Spinal cord (tissue), 10 donors: ENCODE results near the gene JUND. TPM values are rescaled to one million over a fixed set of nuclear protein-coding genes. Genes with fewer than 3 reads are reported as not detected.

Source experiments
- DNase-seq, 6 donors: peaks; one replicate each; pipeline versions ENCODE4 v3.0.0 to v3.0.0-alpha.2; 2013 to 2015; ENCODE audit warnings: low spot score in 6 of 6, low read depth in 4 of 6
- H3K27ac ChIP-seq: one replicate; pipeline ENCODE4 v1.5.1; 2013; ENCODE audit warnings: low read depth, low read length, control low read depth
- H3K27me3 ChIP-seq: one replicate; pipeline ENCODE4 v1.6.1; 2013; ENCODE audit warnings: low read length; ENCODE audit not compliant: control insufficient read depth, insufficient read depth
- H3K36me3 ChIP-seq: one replicate; pipeline ENCODE4 v1.6.1; 2013; ENCODE audit warnings: low read length; ENCODE audit not compliant: control insufficient read depth, insufficient read depth
- H3K4me1 ChIP-seq: one replicate; pipeline ENCODE4 v1.6.1; 2013; ENCODE audit warnings: low read length; ENCODE audit not compliant: control insufficient read depth, insufficient read depth
- H3K4me3 ChIP-seq: one replicate; pipeline ENCODE4 v1.5.1; 2013; ENCODE audit warnings: low read depth, low read length, control low read depth
- H3K9me3 ChIP-seq: one replicate; pipeline ENCODE4 v1.6.1; 2013; ENCODE audit warnings: low read length; ENCODE audit not compliant: control insufficient read depth, insufficient read depth
- WGBS: methylation state at CpG from one replicate; pipeline ENCODE4 v1.1.5; 2013; ENCODE audit warnings: missing lambda C conversion rate; ENCODE audit not compliant: insufficient coverage; 5-methylcytosine and 5-hydroxymethylcytosine counted together
- polyA plus RNA-seq, 2 donors: library from polyadenylated mRNA; unstranded; fragments of 120-200 nt; gene quantifications; one replicate each; pipeline ENCODE4 v1.2.1, GENCODE V29; 2013; ENCODE audit not compliant: insufficient read length in 2 of 2
- total RNA-seq, 2 donors: library from RNA; depleted of rRNA in 1 of 2; stranded (reverse); fragments of 120-200 nt in 1 of 2; fragments of >200 nt in 1 of 2; gene quantifications; one replicate each; pipeline versions ENCODE4 v1.2.3 to v1.2.4, GENCODE V29; 2013 to 2014
- donor health status: healthy.

Gene JUND
- total and polyA plus RNA-seq, 4 donors = 73.2 to 136 (median 114) TPM

- Histone ChIP-seq H3K27me3 (no peaks in the 10 kb centered on the region), H3K9me3 (no peaks in the 10 kb centered on the region), H3K4me1 (peaks cover 31% of the 10 kb centered on the region), H3K27ac (peak overlapping the region; percentile 86), H3K4me3 (peak overlapping the region; percentile 89), H3K36me3 (peaks cover 17% of the 10 kb centered on the region)
- DNase-seq = no peak
- WGBS = 57% methylated on average over 7 of the region's 9 CpGs
Observed at GRCh38 chr19:18321734-18322102, 40.3 kb upstream of the JUND start.

GRCh38 chr19:18320865-18321733, 39.7 kb upstream of the JUND start:
- Histone ChIP-seq H3K4me3 (no peak overlapping the region), H3K4me1 (peaks cover 31% of the 10 kb centered on the region), H3K36me3 (peaks cover 17% of the 10 kb centered on the region), H3K27me3 (no peaks in the 10 kb centered on the region), H3K27ac (no peak overlapping the region), H3K9me3 (no peaks in the 10 kb centered on the region)
- 94% methylated on average over 7 of the region's 14 CpGs for WGBS
- DNase-seq = no peak

- H3K27ac ChIP-seq = no peak overlapping the region
- no peaks in the 10 kb centered on the region for H3K9me3 ChIP-seq
- no peak for DNase-seq
- peaks cover 27% of the 10 kb centered on the region for H3K36me3 ChIP-seq
- peaks cover 31% of the 10 kb centered on the region for H3K4me1 ChIP-seq
- WGBS = 94% methylated on average over 3 of the region's 7 CpGs
- H3K4me3 ChIP-seq = no peak overlapping the region
- H3K27me3 ChIP-seq = no peaks in the 10 kb centered on the region
Observed at GRCh38 chr19:18319591-18320135, 38.2 kb upstream of the JUND start.

- Histone ChIP-seq H3K4me1 (peaks cover 23% of the 10 kb centered on the region), H3K4me3 (no peak overlapping the region), H3K36me3 (peaks cover 37% of the 10 kb centered on the region), H3K27me3 (no peaks in the 10 kb centered on the region), H3K27ac (no peak overlapping the region), H3K9me3 (no peaks in the 10 kb centered on the region)
- 82% methylated on average over 16 of the region's 18 CpGs for WGBS
- DNase-seq = no peak
Observed at GRCh38 chr19:18317961-18318800, 36.8 kb upstream of the JUND start.

DNA sequence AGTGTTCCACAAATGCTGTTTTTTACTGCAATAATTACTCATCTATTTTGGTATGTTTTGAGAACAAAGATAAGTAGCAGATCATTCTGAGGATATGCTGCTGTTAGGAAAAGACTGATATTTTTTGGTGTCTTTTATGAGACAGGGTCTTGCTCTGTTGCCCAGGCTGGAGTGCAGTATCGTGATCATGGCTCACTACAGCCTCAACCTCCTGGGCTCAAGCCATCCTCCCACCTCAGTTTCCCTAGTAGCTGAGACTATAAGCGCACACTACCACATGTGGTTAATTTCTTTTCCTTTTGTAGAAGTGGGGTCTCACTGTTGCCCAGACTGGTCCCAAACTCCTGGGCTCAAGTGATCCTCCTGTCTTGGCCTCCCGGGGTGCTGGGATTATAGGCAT, 32.0 kb upstream of the JUND start:
- H3K4me1 ChIP-seq = peaks cover 9% of the 10 kb centered on the region
- H3K36me3 ChIP-seq = peaks cover 74% of the 10 kb centered on the region
- no peaks in the 10 kb centered on the region for H3K27me3 ChIP-seq
- H3K4me3 ChIP-seq = no peak overlapping the region
- WGBS = 100% methylated on average over 1 of the region's 3 CpGs
- no peak overlapping the region for H3K27ac ChIP-seq
- H3K9me3 ChIP-seq = no peaks in the 10 kb centered on the region
- no peak for DNase-seq

GRCh38 chr19:18312092-18312534, 30.7 kb upstream of the JUND start:
- Histone ChIP-seq H3K27me3 (no peaks in the 10 kb centered on the region), H3K4me1 (peaks cover 14% of the 10 kb centered on the region), H3K36me3 (peaks cover 81% of the 10 kb centered on the region), H3K9me3 (no peaks in the 10 kb centered on the region), H3K4me3 (no peak overlapping the region), H3K27ac (no peak overlapping the region)
- no peak for DNase-seq
- 92% methylated on average over 9 of the region's 11 CpGs for WGBS

DNA sequence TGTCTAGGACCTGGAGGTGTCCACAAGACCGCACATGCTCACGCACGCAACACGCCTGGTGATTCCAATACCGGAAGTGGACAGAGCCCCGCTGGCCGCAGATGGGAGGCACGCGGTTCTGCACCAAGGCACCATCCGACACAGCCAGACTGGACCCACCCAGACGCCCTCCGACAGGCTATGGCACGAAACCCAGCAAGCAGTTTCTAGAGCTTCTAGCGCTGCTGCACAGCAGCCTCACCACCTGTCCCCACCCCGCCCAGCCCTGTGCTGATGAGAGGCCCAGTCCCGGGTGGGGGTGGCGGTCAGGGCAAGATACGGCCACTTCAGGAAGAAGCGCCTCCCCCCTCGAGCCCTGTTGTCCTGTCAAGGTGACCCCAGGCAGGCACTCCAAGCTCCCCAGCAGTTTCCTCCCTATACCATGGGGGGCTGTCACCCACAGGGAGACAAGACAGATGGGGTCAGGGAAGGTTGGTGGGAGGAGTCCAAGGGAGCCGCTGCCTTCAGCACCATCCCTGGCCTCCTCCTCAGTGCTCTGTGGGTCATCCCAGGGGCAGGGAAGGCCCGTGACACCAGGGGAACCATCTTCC, 30.2 kb upstream of the JUND start:
- no peak for DNase-seq
- Histone ChIP-seq H3K36me3 (peaks cover 87% of the 10 kb centered on the region), H3K4me3 (no peak overlapping the region), H3K9me3 (no peaks in the 10 kb centered on the region), H3K27ac (no peak overlapping the region), H3K27me3 (no peaks in the 10 kb centered on the region), H3K4me1 (peaks cover 15% of the 10 kb centered on the region)
- 90% methylated on average over 20 of the region's 22 CpGs for WGBS

DNA sequence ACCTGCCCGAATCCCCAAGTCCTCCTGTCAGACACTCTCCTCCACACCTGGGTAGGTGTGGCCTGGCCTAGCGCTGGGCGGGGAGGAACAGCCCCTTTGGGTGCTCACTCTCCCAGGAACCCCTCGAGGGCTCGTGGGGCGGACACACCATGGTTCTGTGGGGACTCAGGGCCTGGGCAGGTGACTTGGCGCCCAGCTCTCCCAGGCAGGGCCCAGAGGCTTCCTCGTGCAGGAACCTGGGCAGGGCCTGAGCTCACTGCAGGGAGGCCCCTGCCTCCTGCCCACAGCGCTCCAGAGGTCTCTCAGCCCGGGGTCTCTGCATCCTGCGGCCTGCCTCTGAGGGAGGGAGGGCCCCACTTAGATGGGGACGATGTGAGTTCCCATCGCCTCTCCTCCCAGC, 29.5 kb upstream of the JUND start:
- Histone ChIP-seq H3K4me1 (peaks cover 21% of the 10 kb centered on the region), H3K36me3 (peaks cover 92% of the 10 kb centered on the region), H3K27me3 (no peaks in the 10 kb centered on the region), H3K9me3 (no peaks in the 10 kb centered on the region), H3K27ac (no peak overlapping the region), H3K4me3 (no peak overlapping the region)
- DNase-seq = no peak
- WGBS = 87% methylated on average over 13 of the region's 13 CpGs

GRCh38 chr19:18310118-18310909, 28.9 kb upstream of the JUND start:
- H3K36me3 ChIP-seq = peaks cover 89% of the 10 kb centered on the region
- 91% methylated on average over 21 of the region's 23 CpGs for WGBS

More at GRCh38 chr19:18310118-18310909, 28.9 kb upstream of the JUND start:
- DNase-seq = no peak
- H3K9me3 ChIP-seq = no peaks in the 10 kb centered on the region
- H3K4me3 ChIP-seq = no peak overlapping the region
- no peaks in the 10 kb centered on the region for H3K27me3 ChIP-seq
- H3K27ac ChIP-seq = no peak overlapping the region
- H3K4me1 ChIP-seq = peaks cover 28% of the 10 kb centered on the region
